Measurements from ENCODE around the gene TIAM2. TPM values are rescaled to one million over a fixed set of nuclear protein-coding genes. Genes with fewer than 3 reads are reported as not detected.

Gene TIAM2
- total and polyA plus RNA-seq, 2 donors (not counting 3 experiments of a cell fraction or from before 2014, with no cell fraction given): 9.6 to 18.5 TPM

DNA sequence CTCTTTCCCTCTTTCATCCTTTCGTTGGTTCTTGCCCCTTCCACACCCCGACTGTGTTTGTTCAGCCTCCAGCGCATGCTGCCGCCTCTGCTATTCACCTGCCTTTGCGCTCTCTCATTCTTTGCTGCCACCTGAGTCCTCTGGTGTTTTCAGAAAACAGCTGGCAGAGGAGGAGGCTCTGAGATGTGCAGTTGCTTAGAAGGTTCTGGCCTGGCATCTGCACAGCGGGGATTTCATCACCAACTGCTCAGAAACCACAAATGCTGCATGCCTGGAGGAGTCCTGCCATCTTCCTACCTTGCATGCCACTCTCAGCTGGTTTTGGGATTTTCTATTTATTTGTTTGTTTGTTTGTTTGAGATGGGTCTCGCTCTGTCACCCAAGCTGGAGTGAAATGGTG lies 229.5 kb downstream of the TIAM2 start:
- dilution Hi-C loops (cut with MboI; ENCODE audit: extremely low pct_ligation_motif_present, low sequenced_read_pairs): no loop called here
- ChIA-PET CTCF (interaction anchor here (0.8 to 2.0 kb wide), 5 partner anchors 23 to 549 kb away, joined by 3 to 8 read pairs (median 6); no protein-coding TSS in a partner anchor), POLR2A (no interaction called here)
- peak overlapping the region; percentile 28 for H3K4me2 ChIP-seq (ENCODE audit: insufficient read depth, low read length)
- DNase-seq (ENCODE audit: low read depth, low spot score): no peak
- no peak overlapping the region for H3K9ac ChIP-seq (replicated peaks; ENCODE audit: extremely low read depth, insufficient read depth, low read length)
- TF ChIP-seq GATA2 (IDR thresholded peaks at IDR 0.05; ENCODE audit: insufficient read depth, insufficient read length, low read depth, low read length) (no peak), JUN (IDR thresholded peaks at IDR 0.05; ENCODE audit: borderline replicate concordance, insufficient read depth, insufficient read length, low read depth) (no peak), EZH2 (IDR thresholded peaks at IDR 0.05; ENCODE audit: borderline replicate concordance, low read depth, low read length, severe bottlenecking) (no peak), MYC (IDR thresholded peaks at IDR 0.05; ENCODE audit: low read depth, low read length) (no peak), FOS (IDR thresholded peaks at IDR 0.05; ENCODE audit: borderline replicate concordance, insufficient read depth, low read length) (no peak), POLR2AphosphoS5 (IDR thresholded peaks at IDR 0.05; ENCODE audit: insufficient read depth, low read depth, low read length) (no peak), POLR2A (IDR thresholded peaks at IDR 0.05; ENCODE audit: low read depth, low read length) (no peak)
- TF ChIP-seq, protein P1, sequence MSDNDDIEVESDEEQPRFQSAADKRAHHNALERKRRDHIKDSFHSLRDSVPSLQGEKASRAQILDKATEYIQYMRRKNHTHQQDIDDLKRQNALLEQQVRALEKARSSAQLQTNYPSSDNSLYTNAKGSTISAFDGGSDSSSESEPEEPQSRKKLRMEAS (IDR thresholded peaks at IDR 0.05; ENCODE audit: insufficient read depth, insufficient read length): no peak
- TF ChIP-seq, protein P2, sequence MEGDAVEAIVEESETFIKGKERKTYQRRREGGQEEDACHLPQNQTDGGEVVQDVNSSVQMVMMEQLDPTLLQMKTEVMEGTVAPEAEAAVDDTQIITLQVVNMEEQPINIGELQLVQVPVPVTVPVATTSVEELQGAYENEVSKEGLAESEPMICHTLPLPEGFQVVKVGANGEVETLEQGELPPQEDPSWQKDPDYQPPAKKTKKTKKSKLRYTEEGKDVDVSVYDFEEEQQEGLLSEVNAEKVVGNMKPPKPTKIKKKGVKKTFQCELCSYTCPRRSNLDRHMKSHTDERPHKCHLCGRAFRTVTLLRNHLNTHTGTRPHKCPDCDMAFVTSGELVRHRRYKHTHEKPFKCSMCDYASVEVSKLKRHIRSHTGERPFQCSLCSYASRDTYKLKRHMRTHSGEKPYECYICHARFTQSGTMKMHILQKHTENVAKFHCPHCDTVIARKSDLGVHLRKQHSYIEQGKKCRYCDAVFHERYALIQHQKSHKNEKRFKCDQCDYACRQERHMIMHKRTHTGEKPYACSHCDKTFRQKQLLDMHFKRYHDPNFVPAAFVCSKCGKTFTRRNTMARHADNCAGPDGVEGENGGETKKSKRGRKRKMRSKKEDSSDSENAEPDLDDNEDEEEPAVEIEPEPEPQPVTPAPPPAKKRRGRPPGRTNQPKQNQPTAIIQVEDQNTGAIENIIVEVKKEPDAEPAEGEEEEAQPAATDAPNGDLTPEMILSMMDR (IDR thresholded peaks at IDR 0.05; ENCODE audit: extremely low read depth in 1 of 2, insufficient read depth in 1 of 2, low read depth in 1 of 2, low read length in 2 of 2): no peak
- FAIRE-seq: no peak
- no peaks in the 10 kb centered on the region for H3K9me3 ChIP-seq (replicated peaks; ENCODE audit: control insufficient read depth, insufficient read depth, low read length)
- H3K79me2 ChIP-seq (ENCODE audit: control insufficient read depth, insufficient read depth, low read length): no peaks in the 10 kb centered on the region
- no peak overlapping the region for H3K4me3 ChIP-seq (replicated peaks in 1 of 3; ENCODE audit: insufficient read depth in 1 of 3, low read depth in 1 of 3, low read length in 3 of 3)
- no peaks in the 10 kb centered on the region for H3K36me3 ChIP-seq (ENCODE audit: control insufficient read depth in 2 of 2, extremely low read depth in 1 of 2, insufficient read depth in 2 of 2, low read length in 2 of 2)
- H3K27me3 ChIP-seq (ENCODE audit: control insufficient read depth in 2 of 2, insufficient read depth in 2 of 2, low read length in 2 of 2): no peaks in the 10 kb centered on the region
- H3K27ac ChIP-seq (ENCODE audit: insufficient read depth, low read depth, low read length): peak overlapping the region; percentile 74
- H2AFZ ChIP-seq (ENCODE audit: low read depth, low read length): no peak overlapping the region
- intact Hi-C loops (cut with micrococcal nuclease): loop anchor here (1.0 kb wide), 2 partner anchors 23 to 35 kb away; no protein-coding TSS in a partner anchor
- no peaks in the 10 kb centered on the region for H4K20me1 ChIP-seq (replicated peaks; ENCODE audit: control insufficient read depth, extremely low read depth, insufficient read depth, low read length)
- peaks cover 15% of the 10 kb centered on the region for H3K4me1 ChIP-seq (ENCODE audit: control insufficient read depth, extremely low read depth, insufficient read depth, low read length)
- no peaks in the 10 kb centered on the region for H3K9me1 ChIP-seq (replicated peaks; ENCODE audit: control insufficient read depth, extremely low read depth, insufficient read depth, low read length)
- no TSS peak for BruUV-seq (replicated peaks)

All from endothelial cell of umbilical vein (primary cell).